GM12878 (cell line): ENCODE data around the gene ATP13A2.

Source experiments
- EZH2 ChIP-seq: IDR thresholded peaks from 2 replicates; pipeline ENCODE4 v1.6.1; 2012; ENCODE audit warnings: low read depth, mild to moderate bottlenecking, control low read depth, inconsistent platforms, low read length, borderline replicate concordance; ENCODE audit not compliant: control insufficient read depth
- RAD21 ChIP-seq: IDR thresholded peaks from 2 replicates; pipeline ENCODE4 v1.6.1; 2011; ENCODE audit warnings: mild to moderate bottlenecking, low read depth, low read length, moderate library complexity; ENCODE audit not compliant: insufficient read depth
- TF ChIP-seq, protein P1 (sequence below), 3 experiments: IDR thresholded peaks in 2 of 3; conservative IDR thresholded peaks in 1 of 3; 2 replicates each; pipeline ENCODE4 v1.5.1; 2011; ENCODE audit warnings: low read depth in 3 of 3, low read length in 3 of 3, mild to moderate bottlenecking in 3 of 3, control low read depth in 2 of 3, moderate library complexity in 2 of 3, inconsistent platforms in 1 of 3, mixed read lengths in 1 of 3; ENCODE audit not compliant: control insufficient read depth in 2 of 3, insufficient read depth in 1 of 3; ENCODE audit errors: extremely low read depth in 1 of 3

DNA sequence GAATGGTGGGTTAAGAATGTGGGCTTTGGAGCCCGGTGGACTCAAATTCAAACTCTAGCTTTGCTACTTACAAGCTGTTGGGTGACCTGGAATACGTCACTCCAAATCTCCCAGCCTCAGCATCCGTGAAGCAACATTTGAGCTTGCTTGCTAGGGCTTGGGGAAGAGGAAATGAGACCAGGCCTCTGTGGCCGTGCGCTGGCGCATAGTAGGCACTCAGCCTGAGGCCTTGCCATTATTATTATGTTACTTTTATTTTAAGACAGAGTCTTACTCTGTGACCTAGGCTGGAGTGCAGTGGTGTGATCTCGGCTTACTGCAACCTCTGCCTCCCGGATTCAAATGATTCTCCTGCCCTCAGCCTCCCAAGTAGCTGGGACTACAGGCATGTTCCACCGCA lies 19.1 kb downstream of the ATP13A2 start:
- TF ChIP-seq, protein P1, sequence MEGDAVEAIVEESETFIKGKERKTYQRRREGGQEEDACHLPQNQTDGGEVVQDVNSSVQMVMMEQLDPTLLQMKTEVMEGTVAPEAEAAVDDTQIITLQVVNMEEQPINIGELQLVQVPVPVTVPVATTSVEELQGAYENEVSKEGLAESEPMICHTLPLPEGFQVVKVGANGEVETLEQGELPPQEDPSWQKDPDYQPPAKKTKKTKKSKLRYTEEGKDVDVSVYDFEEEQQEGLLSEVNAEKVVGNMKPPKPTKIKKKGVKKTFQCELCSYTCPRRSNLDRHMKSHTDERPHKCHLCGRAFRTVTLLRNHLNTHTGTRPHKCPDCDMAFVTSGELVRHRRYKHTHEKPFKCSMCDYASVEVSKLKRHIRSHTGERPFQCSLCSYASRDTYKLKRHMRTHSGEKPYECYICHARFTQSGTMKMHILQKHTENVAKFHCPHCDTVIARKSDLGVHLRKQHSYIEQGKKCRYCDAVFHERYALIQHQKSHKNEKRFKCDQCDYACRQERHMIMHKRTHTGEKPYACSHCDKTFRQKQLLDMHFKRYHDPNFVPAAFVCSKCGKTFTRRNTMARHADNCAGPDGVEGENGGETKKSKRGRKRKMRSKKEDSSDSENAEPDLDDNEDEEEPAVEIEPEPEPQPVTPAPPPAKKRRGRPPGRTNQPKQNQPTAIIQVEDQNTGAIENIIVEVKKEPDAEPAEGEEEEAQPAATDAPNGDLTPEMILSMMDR (IDR thresholded peaks at IDR 0.05 in 2 of 3, conservative IDR thresholded peaks at IDR 0.05 in 1 of 3; ENCODE audit: control insufficient read depth in 2 of 3, extremely low read depth in 1 of 3, insufficient read depth in 1 of 3, low read depth in 3 of 3, low read length in 3 of 3) = no peak
- TF ChIP-seq RAD21 (no peak), EZH2 (no peak)
